ENCODE measurements around the gene KEAP1. TPM values are rescaled to one million over a fixed set of nuclear protein-coding genes. Genes with fewer than 3 reads are reported as not detected.

Gene KEAP1
- total and polyA plus RNA-seq, 10 of the 15 experiments (the other 5 are each of a cell fraction or from before 2014, with no cell fraction given) = 1.4 to 87.7 (median 48.6) TPM

- Histone ChIP-seq H3K79me2 (ENCODE audit: control insufficient read depth, insufficient read depth, low read length) (no peaks in the 10 kb centered on the region), H3K36me3 (ENCODE audit: control insufficient read depth in 2 of 2, insufficient read depth in 2 of 2, low read length in 1 of 2) (no peaks in the 10 kb centered on the region; a peak in 1 of 4 replicates), H3K9me3 (replicated peaks; ENCODE audit: control insufficient read depth, insufficient read depth, low read length) (no peaks in the 10 kb centered on the region), H3K9ac (ENCODE audit: control insufficient read depth, insufficient read depth, low read length) (no peak overlapping the region), H3K4me2 (ENCODE audit: control insufficient read depth, insufficient read depth) (no peak overlapping the region), H2AFZ (ENCODE audit: control insufficient read depth, low read depth, low read length) (no peak overlapping the region; the same call in 1 of the 2 replicates), H3K27ac (ENCODE audit: control insufficient read depth, insufficient read depth) (no peak overlapping the region), H3K27me3 (replicated peaks in 1 of 2; ENCODE audit: control insufficient read depth in 2 of 2, insufficient read depth in 2 of 2, low read length in 1 of 2) (no peaks in the 10 kb centered on the region; a peak in 1 of 4 replicates), H4K20me1 (ENCODE audit: control insufficient read depth, insufficient read depth) (no peaks in the 10 kb centered on the region), H3K4me3 (no peak overlapping the region), H3K4me1 (ENCODE audit: control insufficient read depth, insufficient read depth, low read length) (no peaks in the 10 kb centered on the region)
- RAD21 ChIA-PET (ENCODE audit: unreplicated experiment) = no interaction called here
- no TSS peak for BruUV-seq (replicated peaks)
- no peak for TF ChIP-seq E4F1 (IDR thresholded peaks at IDR 0.05; ENCODE audit: borderline replicate concordance, partially characterized antibody)
- no peak for TF ChIP-seq CHD2 (IDR thresholded peaks at IDR 0.05; ENCODE audit: borderline replicate concordance, low read depth, low read length)
- TF ChIP-seq TBL1XR1 (IDR thresholded peaks at IDR 0.05; ENCODE audit: low read depth, low read length) = no peak
- TF ChIP-seq SKIL (IDR thresholded peaks at IDR 0.05; ENCODE audit: low read depth, poor library complexity, severe bottlenecking) = no peak
- no peak for TF ChIP-seq MEF2A (IDR thresholded peaks at IDR 0.05; ENCODE audit: insufficient read depth, low read depth, low read length)
- no peak for TF ChIP-seq KAT2A (conservative IDR thresholded peaks at IDR 0.05; ENCODE audit: control insufficient read depth, low read depth, low read length)
- TF ChIP-seq PRDM15 (CRISPR knock-in tag; IDR thresholded peaks at IDR 0.05) = no peak
- no peak for TF ChIP-seq IRF5 (IDR thresholded peaks at IDR 0.05; ENCODE audit: borderline replicate concordance)
- no peak for TF ChIP-seq MTA2 (IDR thresholded peaks at IDR 0.05; ENCODE audit: low read depth)
- intact Hi-C loops (cut with micrococcal nuclease; ENCODE audit: unreplicated experiment) (loop anchor here (5.0 kb wide), 1 partner anchor 76 kb away; the partner anchor contains the start of gene CDC37), in situ Hi-C loops (cut with MboI) (no loop called here)
- SMC1A ChIA-PET (ENCODE audit: uncharacterized antibody, unreplicated experiment) = no interaction called here
- POLR2A ChIA-PET = no interaction called here
- WGBS (ENCODE audit: insufficient coverage, insufficient replicate concordance, low lambda C conversion rate, missing lambda C conversion rate) = 48% methylated on average over 5 of the region's 5 CpGs
- DNase-seq (ENCODE audit: low read depth, low spot score) = no peak
- no peak for ATAC-seq
- no peak for FAIRE-seq
- CTCF ChIA-PET = interaction anchor here (0.6 to 2.1 kb wide), 15 partner anchors 9 to 221 kb away, joined by 3 to 7 read pairs (median 3); no protein-coding TSS in a partner anchor
Observed at GRCh38 chr19:10478476-10478875, 24.7 kb downstream of the KEAP1 start.

Measured in GM12878 (cell line).